Adipose tissue (tissue), 3 donors: Measurements from ENCODE around the gene TAS2R13. TPM values are rescaled to one million over a fixed set of nuclear protein-coding genes. Genes with fewer than 3 reads are reported as not detected.

Experiments
- H3K27ac ChIP-seq: one replicate; pipeline ENCODE4 v1.5.1; 2013; ENCODE audit warnings: low read depth, low read length
- WGBS, 3 donors: extraction: QIAGEN DNeasy Blood & Tissue Kit; methylation state at CpG; one replicate each; pipeline ENCODE4 v1.1.7; 2013; 5-methylcytosine and 5-hydroxymethylcytosine counted together
- polyA plus RNA-seq, 3 donors: library from polyadenylated mRNA; stranded (reverse); fragments of 200-250 nt; gene quantifications; one replicate each; pipeline ENCODE4 v1.2.3, GENCODE V29; 2013
- donor health status: healthy with polysubstance abuse.
- donor health status: Bipolar disorder and iron deficiency.
- donor health status: healthy.

TAS2R13 gene
- polyA plus RNA-seq, 3 donors = not detected

DNA sequence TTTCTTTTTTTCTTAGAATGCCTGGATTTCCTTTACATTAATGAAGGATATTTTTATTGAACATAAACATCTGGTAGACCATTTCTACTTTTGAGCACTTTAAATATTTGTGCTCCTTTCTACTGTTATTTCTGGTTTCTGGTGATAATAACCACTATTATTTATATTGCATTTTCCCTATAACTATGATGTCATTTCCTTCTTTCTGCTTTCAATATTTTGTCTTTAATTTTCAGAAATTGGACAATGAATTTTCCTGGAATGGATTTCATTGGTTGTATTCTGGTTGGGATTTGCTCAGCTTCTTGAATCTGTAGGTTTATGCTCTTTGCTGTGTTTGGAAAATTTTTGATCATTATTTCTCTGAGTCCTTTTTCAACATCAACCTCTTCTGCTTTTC is 20.1 kb downstream of the TAS2R13 start:
- no peak overlapping the region for H3K27ac ChIP-seq

DNA sequence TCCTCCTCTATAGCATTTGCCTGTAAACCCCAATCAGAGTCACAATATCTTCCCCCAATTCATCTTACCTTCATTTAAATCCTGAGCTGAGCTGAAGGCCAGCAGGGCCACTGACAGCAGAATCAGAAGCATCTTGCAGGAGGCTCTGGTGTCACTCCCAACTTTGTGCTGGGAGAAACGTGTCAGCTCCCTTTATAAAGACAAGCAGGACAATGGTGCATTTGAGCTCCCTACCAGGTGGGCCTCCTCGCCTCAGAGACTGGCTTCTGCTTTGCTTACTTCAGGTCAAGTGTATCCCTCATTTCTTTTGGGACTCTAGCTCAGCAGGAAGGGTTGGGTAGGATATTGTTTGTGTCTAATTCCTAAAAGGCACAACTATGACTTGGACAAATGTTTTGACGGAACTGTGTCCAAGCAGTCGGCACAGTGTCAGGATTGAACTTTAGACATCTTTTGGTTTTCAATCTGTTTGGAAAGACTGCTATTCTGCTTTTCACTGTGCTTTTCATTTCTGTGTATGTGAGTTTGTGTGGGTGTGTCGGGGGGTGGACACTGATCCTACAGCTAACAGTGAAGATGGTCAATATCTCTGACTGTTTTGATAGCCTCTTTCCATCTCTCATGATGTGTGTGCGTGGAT is 25.2 kb downstream of the TAS2R13 start, which contains the start of gene PRH1:
Gene PRH1 (minus strand): TSS at position 170 of the 640 bp plus-strand sequence. CDS start 38 bp downstream, at position 132.
- WGBS, 3 donors = 92 to 96% (median 96%) methylated on average over 6 of the region's 6 CpGs
- H3K27ac ChIP-seq = no peak within 1 kb of the TSS

DNA sequence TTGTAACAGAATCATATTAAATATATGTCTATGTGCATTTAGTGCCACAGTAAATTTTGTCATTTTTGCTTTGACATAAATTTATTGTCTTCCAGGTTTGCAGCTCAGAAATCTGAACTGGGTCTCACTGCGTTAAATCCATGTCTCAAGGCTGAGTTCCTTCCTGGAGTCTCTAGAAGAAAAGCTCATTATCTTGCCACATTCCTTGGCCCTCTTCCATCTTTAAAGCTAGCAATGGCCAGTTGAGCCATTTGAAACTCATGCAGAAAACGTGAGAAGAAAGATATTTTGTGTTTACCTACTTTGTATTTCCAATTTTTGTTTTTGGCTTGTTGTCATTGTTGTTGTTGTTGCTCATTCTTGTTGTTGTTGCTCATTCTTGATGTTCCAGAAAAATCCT is 36.0 kb downstream of the TAS2R13 start:
- no peak overlapping the region for H3K27ac ChIP-seq
- WGBS, 3 donors = 24 to 61% (median 54%) methylated on average over 2 of the region's 2 CpGs

DNA sequence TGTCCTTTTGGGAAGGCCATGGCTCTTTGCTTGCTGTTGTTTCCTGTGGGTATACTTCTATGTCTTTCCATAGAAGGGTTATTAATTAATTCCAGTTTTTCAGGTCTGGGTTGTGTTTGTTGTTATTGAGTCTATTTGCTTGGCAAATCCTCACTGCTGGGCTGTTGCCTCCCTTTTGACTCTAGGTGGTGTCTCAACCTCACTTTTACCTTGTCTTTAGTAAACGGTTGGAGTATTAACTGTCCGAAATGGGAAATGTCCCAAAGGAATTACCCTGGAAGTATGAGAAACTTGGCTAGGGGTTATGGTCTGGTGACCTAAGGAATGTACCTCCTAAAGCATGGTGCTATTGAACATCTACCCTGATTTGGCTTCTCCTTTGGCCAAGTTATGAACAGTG is 42.0 kb downstream of the TAS2R13 start:
- H3K27ac ChIP-seq = no peak overlapping the region
- 42 to 87% (median 76%) methylated on average over 2 of the region's 2 CpGs for WGBS, 3 donors

DNA sequence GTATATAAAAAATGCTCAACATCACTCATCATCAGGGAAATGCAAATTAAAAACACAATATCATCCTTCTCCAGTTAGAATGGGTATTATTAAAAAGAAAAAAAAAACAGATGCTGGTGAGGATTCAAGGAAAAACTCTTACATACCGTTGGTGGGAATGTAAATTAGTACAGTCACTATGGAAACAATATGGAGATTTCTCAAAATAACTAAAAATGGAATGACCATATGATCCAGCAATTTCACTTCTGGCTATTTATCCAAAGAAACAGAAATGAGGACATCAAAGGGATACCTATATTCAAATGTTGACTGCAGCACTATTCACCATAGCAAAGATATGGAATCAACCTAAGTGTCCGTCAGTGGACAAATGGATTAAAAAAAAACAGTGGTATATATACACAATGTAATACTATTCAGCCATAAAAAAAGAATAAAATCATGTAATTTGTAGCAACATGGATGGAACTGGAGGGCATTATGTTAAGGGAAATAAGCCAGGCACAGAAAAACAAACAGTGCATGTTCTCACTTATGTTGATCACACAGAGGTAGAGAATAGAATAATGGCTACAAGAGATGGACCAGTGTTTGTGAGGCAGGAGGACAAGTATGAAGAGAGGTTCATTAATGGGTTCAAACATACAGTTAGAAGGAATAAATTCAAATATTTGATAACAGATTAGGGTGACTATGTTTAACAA is 45.7 kb downstream of the TAS2R13 start:
- no peak overlapping the region for H3K27ac ChIP-seq

GRCh38 chr12:10861366-10861765 is 48.0 kb downstream of the TAS2R13 start:
- 83 to 91% (median 89%) methylated on average over 2 of the region's 2 CpGs for WGBS, 3 donors
- H3K27ac ChIP-seq = no peak overlapping the region

More for the DNA sequence above, 45.7 kb downstream of the TAS2R13 start:
- 93 to 99% (median 97%) methylated on average over 2 of the region's 2 CpGs for WGBS, 3 donors

Other genes with a start within 250 kb of the TAS2R13 start
- gene STYK1, start 235.5 kb downstream of the TAS2R13 start, polyA plus RNA-seq = under 1 TPM in 2 of 3 donors, not detected in 1; 0.05 to 0.86 TPM
- 100 to 1,000 TPM; 398 to 461 (median 424) TPM for gene YBX3, start 186.2 kb downstream of the TAS2R13 start, polyA plus RNA-seq
- gene TAS2R7, start 106.9 kb downstream of the TAS2R13 start, polyA plus RNA-seq = not detected
- gene TAS2R8, start 102.3 kb downstream of the TAS2R13 start, polyA plus RNA-seq = not detected
- under 1 TPM in 1 of 3 donors, not detected in 2; 0.90 TPM for gene TAS2R9, start 99.4 kb downstream of the TAS2R13 start, polyA plus RNA-seq
- under 1 TPM in 1 of 3 donors, not detected in 2; 0.07 TPM for gene TAS2R10, start 83.2 kb downstream of the TAS2R13 start, polyA plus RNA-seq
- 1 to 10 TPM in 2 of 3 donors, under 1 TPM in 1; 0.59 to 5.5 (median 1.0) TPM for gene PRR4, start 60.1 kb downstream of the TAS2R13 start, polyA plus RNA-seq
- 1 to 10 TPM in 2 of 3 donors, under 1 TPM in 1; 0.79 to 1.3 (median 1.2) TPM for gene PRH1, start 25.3 kb downstream of the TAS2R13 start, polyA plus RNA-seq
- gene PRH2, start 19.7 kb upstream of the TAS2R13 start, polyA plus RNA-seq = not detected
- under 1 TPM in 2 of 3 donors, not detected in 1; 0.28 to 0.46 TPM for gene TAS2R14, start 29.7 kb upstream of the TAS2R13 start, polyA plus RNA-seq
- gene TAS2R50, start 77.3 kb upstream of the TAS2R13 start, polyA plus RNA-seq = under 1 TPM in 2 of 3 donors, not detected in 1; 0.06 to 0.67 TPM
- under 1 TPM in 2 of 3 donors, not detected in 1; 0.09 to 0.28 TPM for gene TAS2R20, start 88.7 kb upstream of the TAS2R13 start, polyA plus RNA-seq
- gene TAS2R19, start 113.1 kb upstream of the TAS2R13 start, polyA plus RNA-seq = under 1 TPM in 1 of 3 donors, not detected in 2; 0.14 TPM
- gene TAS2R31, start 121.8 kb upstream of the TAS2R13 start, polyA plus RNA-seq = under 1 TPM; 0.06 to 0.67 (median 0.12) TPM
- not detected for gene TAS2R46, start 152.7 kb upstream of the TAS2R13 start, polyA plus RNA-seq
- not detected for gene TAS2R43, start 182.8 kb upstream of the TAS2R13 start, polyA plus RNA-seq
- under 1 TPM in 1 of 3 donors, not detected in 2; 0.03 TPM for gene TAS2R30, start 225.1 kb upstream of the TAS2R13 start, polyA plus RNA-seq